Stomach (tissue), 4 donors: Measurements from ENCODE around the gene RASAL2.

Experiments
- EP300 ChIP-seq: sonication (generic); formaldehyde crosslinking; IDR thresholded peaks from one replicate; pipeline ENCODE4 v1.6.1; 2017; ENCODE audit warnings: antibody characterized with exemption
- POLR2A ChIP-seq, 4 donors: fragments of 450-650 bp; IDR thresholded peaks; one replicate each; pipeline ENCODE4 v1.6.1; 2016; ENCODE audit warnings: antibody characterized with exemption in 4 of 4, control low read depth in 2 of 4, mild to moderate bottlenecking in 1 of 4, moderate library complexity in 1 of 4

DNA sequence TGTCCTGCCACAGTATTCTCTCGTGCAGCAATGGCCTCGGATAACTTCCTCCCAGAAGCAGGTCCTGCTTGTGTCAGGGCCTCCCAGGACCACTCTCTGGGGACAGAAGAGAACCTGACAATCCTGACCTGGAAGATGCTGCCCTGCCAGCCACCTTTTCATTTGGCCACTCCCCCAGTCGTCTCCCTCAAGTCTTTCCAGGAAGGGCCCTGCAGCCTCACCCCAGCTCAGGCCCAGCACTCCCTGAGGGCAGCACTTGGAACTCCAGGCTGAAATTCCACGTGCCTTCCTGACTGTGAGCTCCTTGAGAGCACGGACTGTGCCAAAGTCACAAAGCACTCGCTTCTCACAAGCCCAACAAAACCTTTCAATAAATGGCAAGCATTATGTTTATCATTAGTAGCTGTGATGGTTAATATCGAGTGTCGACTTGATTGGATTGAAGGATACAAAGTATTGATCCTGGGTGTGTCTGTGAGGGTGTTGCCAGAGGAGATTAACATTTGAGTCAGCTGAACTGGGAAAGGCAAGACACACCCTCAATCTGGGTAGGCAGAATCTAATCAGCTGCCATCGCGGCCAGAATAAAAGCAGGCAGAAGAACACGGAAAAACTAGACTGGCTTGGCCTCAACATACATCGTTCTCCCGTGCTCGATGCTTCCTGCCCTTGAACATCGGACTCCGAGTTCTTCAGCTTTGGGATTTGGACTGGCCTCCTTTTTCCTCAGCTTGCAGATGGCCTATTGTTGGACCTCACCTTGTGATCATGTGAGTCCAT, 405.2 kb downstream of the RASAL2 start:
- TF ChIP-seq POLR2A (IDR thresholded peaks at IDR 0.05) = no peak
- TF ChIP-seq EP300 = no peak
